Left lung (tissue), 10 donors: ENCODE data around the gene CCDC9. TPM values are rescaled to one million over a fixed set of nuclear protein-coding genes. Genes with fewer than 3 reads are reported as not detected.
A peak's percentile ranks its signal among the peaks of the same experiment; 100 is the strongest.

Source experiments
- ATAC-seq: fragments of 200-7000 bp; cut with Tn5 transposase; one replicate; pipeline ENCODE4 v1.9.1; 2020; ENCODE audit warnings: moderate library complexity
- DNase-seq, 4 donors: peaks; one replicate each; pipeline ENCODE4 v3.0.0-alpha.2; 2013 to 2020
- H3K27ac ChIP-seq, 2 donors: fragments of 200-600 bp; sonication (generic) in 1 of 2; one replicate each; pipeline versions ENCODE4 v1.5.0 to v1.8.0; 2020 to 2021
- H3K27me3 ChIP-seq, 2 donors: fragments of 200-600 bp; sonication (generic) in 1 of 2; one replicate each; pipeline versions ENCODE4 v1.5.0 to v1.8.0; 2020 to 2021
- H3K36me3 ChIP-seq, 2 donors: fragments of 200-600 bp; sonication (generic) in 1 of 2; one replicate each; pipeline versions ENCODE4 v1.5.0 to v1.8.0; 2020 to 2021
- H3K4me1 ChIP-seq, 2 donors: fragments of 200-600 bp; one replicate each; pipeline ENCODE4 v1.8.0; 2021
- H3K4me3 ChIP-seq, 2 donors: fragments of 200-600 bp; sonication (generic) in 1 of 2; one replicate each; pipeline versions ENCODE4 v1.5.0 to v1.8.0; 2020 to 2021; ENCODE audit warnings: mild to moderate bottlenecking in 1 of 2
- H3K9me3 ChIP-seq, 2 donors: fragments of 200-600 bp; sonication (generic) in 1 of 2; one replicate each; pipeline versions ENCODE4 v1.5.0 to v1.8.0; 2020 to 2021
- intact Hi-C, 2 donors: fragments of 100-400 bp; cut with DNase I; formaldehyde crosslinking; loops; one replicate each; pipeline versions ENCODE4 v1.11.2 to v1.14.2; 2022
- polyA plus RNA-seq, 6 donors: library from polyadenylated mRNA; unstranded; fragments of 120-200 nt; gene quantifications; one replicate each; pipeline ENCODE4 v1.2.1, GENCODE V29; 2013; ENCODE audit not compliant: insufficient read length in 6 of 6
- total RNA-seq, 2 donors: library from RNA; stranded (reverse); fragmentation: NEBNext Ultra II Directional; extraction: Animal tissue kit (Norgen Biotek cat#: 25700); gene quantifications; one replicate each; pipeline ENCODE4 v1.2.1, GENCODE V29; 2021
- TF ChIP-seq, protein P1 (sequence below), 2 donors: fragments of 200-600 bp; sonication (generic) in 1 of 2; IDR thresholded peaks; one replicate each; pipeline versions ENCODE4 v1.5.0 to v1.8.0; 2021; ENCODE audit warnings: antibody characterized with exemption in 2 of 2
- donor health status: DM: no; HTN: yes; CAD: no.
- donor health status: DM: no; HTN: no; CAD: no.

CCDC9 gene
- total and polyA plus RNA-seq, 8 donors = 24.7 to 35.8 (median 28.6) TPM

DNA sequence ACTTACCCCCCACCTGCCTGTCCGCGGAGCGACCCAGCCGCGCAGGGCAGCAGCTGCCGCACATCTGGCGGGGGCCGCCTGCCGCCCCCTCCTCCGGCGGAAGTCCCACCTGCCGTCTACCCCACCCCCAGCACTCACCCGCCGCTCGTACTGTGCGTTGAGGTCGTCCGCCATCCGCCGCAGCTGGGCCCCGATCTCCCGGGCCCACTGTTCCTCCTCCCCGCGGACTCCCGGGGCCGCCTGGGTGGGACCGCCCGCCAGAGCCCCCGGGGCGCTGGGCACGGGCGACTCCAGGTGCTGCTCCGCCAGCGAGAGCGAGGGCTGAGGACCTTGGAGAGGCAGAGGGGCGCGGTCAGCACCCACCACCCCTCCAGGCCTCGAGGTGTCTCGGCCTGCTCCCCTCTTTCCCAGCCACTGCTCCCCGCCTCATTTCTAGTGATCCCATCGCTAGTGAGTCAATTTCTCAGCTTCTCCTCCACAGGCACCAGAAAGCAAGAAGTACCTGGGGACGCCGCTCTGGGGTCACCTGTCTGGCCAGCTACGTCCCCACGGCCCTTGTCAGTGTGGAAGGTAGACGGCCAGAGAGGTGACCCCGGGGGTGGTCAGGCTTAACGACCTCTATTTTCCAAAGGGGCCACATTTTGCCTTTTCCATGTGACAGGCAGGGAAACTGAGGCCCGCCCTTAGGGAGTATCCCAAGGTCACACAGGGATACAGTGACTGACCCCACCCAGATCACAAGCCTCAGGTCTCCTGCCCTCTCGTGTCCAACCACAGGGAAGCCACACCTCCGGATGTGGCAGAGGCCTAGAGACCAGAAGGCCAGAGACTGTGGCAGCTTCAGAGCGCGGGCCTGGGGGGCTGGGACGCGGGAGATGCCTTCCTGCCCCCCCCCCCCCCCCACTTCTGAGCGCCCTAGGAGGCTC lies 29.6 kb upstream of the CCDC9 start:
- Histone ChIP-seq H3K27ac (peak overlapping the region; percentile 98 to 99), H3K4me1 (peaks cover 11 to 62% of the 10 kb centered on the region in 2 donors), H3K9me3 (no peaks in the 10 kb centered on the region), H3K36me3 (peaks cover 0 to 9% of the 10 kb centered on the region in 2 donors), H3K27me3 (peaks cover 0 to under 1% of the 10 kb centered on the region in 2 donors), H3K4me3 (peak overlapping the region; percentile 34 to 98)
- peak in 3 of 4 donors; percentile 62 to 94 (median 94) for DNase-seq
- ATAC-seq = peak; percentile 69
- intact Hi-C loops = no loop called here
- TF ChIP-seq, protein P1, sequence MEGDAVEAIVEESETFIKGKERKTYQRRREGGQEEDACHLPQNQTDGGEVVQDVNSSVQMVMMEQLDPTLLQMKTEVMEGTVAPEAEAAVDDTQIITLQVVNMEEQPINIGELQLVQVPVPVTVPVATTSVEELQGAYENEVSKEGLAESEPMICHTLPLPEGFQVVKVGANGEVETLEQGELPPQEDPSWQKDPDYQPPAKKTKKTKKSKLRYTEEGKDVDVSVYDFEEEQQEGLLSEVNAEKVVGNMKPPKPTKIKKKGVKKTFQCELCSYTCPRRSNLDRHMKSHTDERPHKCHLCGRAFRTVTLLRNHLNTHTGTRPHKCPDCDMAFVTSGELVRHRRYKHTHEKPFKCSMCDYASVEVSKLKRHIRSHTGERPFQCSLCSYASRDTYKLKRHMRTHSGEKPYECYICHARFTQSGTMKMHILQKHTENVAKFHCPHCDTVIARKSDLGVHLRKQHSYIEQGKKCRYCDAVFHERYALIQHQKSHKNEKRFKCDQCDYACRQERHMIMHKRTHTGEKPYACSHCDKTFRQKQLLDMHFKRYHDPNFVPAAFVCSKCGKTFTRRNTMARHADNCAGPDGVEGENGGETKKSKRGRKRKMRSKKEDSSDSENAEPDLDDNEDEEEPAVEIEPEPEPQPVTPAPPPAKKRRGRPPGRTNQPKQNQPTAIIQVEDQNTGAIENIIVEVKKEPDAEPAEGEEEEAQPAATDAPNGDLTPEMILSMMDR (IDR thresholded peaks at IDR 0.05) = peak in 1 of 2 donors; percentile 31

DNA sequence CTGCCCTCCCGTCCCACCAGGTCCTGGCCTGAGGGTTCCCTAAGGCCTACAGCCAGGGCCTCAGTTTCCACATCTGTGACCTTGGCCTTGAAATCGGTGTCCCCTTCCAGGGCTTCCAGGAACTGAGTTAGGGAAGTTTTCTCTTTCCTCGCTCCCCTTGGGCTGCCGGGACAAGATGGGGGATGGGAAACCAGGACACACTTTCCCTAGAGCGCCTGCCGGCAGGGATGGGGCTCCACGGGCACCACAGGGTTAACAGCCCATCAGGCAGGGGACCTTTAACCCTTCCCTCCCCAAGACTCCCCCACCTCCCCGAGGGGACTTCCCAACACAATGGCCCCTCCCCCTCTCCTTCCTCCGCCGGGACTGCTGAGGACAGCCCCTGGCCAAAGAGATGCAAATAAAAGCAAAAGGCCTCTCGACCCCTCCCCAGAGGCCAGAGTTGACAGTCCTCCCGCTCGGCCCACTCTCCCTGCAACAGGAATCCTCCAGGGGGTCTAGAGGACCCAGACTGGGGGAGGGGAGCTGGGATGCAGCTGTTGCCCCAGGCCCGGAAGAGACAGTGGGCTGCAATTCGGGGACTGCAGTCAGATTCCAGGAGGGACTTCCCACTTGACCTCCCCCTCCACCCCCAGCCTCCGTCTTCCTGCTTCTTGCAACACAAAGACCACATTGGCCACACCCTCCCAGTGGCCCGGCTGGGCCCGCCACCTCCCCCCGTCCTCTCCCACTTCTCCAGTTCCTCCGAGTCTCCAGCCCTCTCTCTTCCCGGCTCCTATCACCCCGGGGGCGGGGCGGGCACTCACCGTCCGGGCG lies 28.8 kb upstream of the CCDC9 start:
- H3K4me1 ChIP-seq = peaks cover 14 to 70% of the 10 kb centered on the region in 2 donors
- intact Hi-C loops = no loop called here
- TF ChIP-seq, protein P1 (IDR thresholded peaks at IDR 0.05) = no peak
- peak; percentile 60 for ATAC-seq
- peak; percentile 49 to 96 (median 89) for DNase-seq
- no peaks in the 10 kb centered on the region for H3K9me3 ChIP-seq
- peak overlapping the region; percentile 34 to 98 for H3K4me3 ChIP-seq
- peaks cover 0 to 8% of the 10 kb centered on the region in 2 donors for H3K27me3 ChIP-seq
- peaks cover 0 to under 1% of the 10 kb centered on the region in 2 donors for H3K36me3 ChIP-seq
- H3K27ac ChIP-seq = peak overlapping the region; percentile 98 to 99

DNA sequence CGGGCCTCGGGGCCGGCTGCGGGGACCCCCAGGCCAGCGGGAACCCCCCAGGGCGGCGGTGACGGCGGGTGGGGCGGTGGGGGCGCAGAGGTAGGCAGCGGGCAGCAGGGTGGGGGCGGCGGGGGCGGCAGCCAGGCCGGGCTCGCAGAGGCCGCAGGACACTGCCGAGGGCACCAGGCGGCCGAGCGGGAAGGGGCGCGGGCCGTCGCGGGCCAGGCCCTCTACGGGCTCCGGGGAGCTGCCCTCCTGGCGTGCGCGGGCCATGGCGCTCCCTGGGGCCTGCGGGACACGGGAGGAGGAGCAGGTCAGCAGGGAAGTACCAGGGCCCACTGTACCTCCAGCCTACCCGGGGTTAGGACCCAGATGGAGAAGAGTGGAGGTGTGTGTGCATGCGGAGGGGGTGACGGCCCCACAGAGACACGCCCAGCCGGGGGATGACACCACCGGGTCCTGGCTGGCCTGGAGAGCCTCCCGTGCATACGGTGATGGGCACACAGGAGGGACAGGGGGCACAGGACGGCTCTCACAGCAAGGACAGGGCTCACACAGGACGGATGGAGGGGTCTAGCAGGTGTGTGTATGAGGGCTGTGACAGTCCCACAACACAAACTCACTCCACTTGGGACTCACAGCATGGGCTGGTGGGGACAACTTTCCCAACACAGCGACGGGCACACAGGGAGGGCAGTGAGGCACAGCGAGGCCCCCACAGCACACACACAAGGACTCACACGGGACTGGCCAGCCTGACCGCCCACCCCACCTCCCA lies 28.0 kb upstream of the CCDC9 start:
- intact Hi-C loops = no loop called here
- Histone ChIP-seq H3K4me1 (peaks cover 14 to 76% of the 10 kb centered on the region in 2 donors), H3K27me3 (peaks cover 0 to 8% of the 10 kb centered on the region in 2 donors), H3K27ac (peak overlapping the region; percentile 98 to 99), H3K4me3 (peak overlapping the region; percentile 34 to 98), H3K36me3 (no peaks in the 10 kb centered on the region), H3K9me3 (no peaks in the 10 kb centered on the region)
- TF ChIP-seq, protein P1 (IDR thresholded peaks at IDR 0.05) = no peak
- ATAC-seq = peak; percentile 0
- peak in 1 of 4 donors; percentile 54 for DNase-seq

DNA sequence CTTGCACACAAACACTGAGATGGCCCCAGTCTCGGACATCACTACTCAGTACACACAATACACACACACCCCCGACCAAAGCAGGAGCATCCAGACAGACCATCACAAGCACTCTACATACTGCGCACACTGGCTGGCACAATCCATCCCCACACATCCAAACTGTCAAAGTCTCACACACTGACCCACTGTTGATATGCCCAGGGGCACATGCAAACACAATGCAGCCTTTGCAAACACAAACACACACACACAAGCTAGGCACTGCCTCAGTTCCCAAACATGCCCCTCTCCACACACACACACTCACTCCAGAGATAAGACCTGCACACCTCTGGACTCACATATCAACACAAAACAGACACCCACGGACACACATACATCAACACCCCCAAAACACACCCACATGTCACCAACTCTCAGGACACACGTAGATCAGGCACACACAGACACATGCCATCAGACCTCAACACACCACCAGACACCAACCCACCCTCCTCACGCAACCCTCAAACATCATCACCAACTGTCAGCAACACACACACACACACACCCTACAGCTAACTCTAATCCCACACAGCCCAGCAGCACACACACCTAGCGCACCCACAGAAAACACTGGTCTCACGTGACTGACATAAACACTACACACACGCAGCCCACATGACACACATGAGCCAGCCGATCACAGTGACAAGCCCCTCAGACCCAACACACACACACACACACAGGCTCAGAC lies 27.2 kb upstream of the CCDC9 start:
- ATAC-seq (no peak), DNase-seq (peak in 1 of 4 donors; percentile 45)
- intact Hi-C loops = no loop called here
- peaks cover 0 to 8% of the 10 kb centered on the region in 2 donors for H3K27me3 ChIP-seq
- H3K4me3 ChIP-seq = peak overlapping the region; percentile 87 to 98
- peak overlapping the region; percentile 98 to 99 for H3K27ac ChIP-seq
- H3K9me3 ChIP-seq = no peaks in the 10 kb centered on the region
- H3K4me1 ChIP-seq = peaks cover 14 to 76% of the 10 kb centered on the region in 2 donors
- H3K36me3 ChIP-seq = no peaks in the 10 kb centered on the region
- TF ChIP-seq, protein P1 (IDR thresholded peaks at IDR 0.05) = no peak
